NCI-H187 treated with DMSO at 0.1 percent for 48 hours (cell line): ENCODE data around the gene PSMD8.
A peak's percentile ranks its signal among the peaks of the same experiment; 100 is the strongest.
"Not testable (repeated sequence)": the region's sequence is repeated elsewhere in the genome, so short reads cannot be mapped to it uniquely, and the experiment has no call there.

Source experiments
- DNase-seq: peaks from one replicate; lab custom pipeline; 2025; lab: John Stamatoyannopoulos, UW

PSMD8 gene

GRCh38 chr19:38387550-38388348, 13.4 kb downstream of the PSMD8 start, which contains the start of gene GGN:
Gene GGN (minus strand): TSS chr19:38388034. CDS start chr19:38387261, 773 bp downstream.
- DNase-seq: peak; percentile 88

DNA sequence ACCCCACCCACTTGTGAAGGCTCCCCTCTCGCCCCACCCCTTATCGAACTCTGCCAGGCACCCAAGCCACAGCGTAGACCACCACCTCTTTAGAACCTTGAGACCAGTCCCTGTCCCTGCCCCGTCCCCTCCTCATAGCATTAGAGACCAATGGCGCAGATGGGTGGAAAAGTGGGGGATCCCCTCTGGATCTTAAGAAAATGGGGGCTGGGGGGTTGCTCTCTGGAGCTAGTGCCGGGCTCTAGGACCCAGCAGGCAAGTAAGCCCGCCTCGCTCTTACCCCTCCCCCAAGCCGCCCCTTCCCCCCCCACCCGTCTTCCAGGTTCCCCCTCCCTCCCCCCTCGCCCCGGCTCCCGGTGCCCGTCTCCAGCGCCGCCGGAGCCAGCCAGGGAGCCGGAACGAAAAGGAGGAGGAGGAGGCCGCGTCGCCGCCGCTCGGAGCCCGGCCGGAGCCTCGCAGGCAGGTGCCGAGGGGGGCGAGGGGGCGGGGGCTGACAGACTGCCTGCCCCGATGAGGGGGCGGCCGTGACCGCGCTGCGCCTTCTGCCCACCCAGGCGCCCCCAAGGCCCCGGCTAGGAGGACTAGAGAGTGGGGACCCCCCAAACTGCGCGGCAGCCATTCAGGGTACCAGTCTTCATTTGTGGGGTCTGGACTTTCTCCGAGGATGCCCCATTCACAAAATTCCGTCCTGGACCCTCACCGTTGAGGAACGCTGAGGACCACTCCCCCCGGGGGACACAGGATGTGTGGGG, 14.2 kb downstream of the PSMD8 start, which contains the start of gene SPRED3:
Gene SPRED3, plus strand, starts transcription at position 349 of the 752 bp plus-strand sequence. CDS start 1,606 bp downstream, outside the sequence.
- DNase-seq: no peak

GRCh38 chr19:38389101-38389925, 14.9 kb downstream of the PSMD8 start:
- DNase-seq: no peak

GRCh38 chr19:38389957-38390924, 15.9 kb downstream of the PSMD8 start:
- no peak for DNase-seq

DNA sequence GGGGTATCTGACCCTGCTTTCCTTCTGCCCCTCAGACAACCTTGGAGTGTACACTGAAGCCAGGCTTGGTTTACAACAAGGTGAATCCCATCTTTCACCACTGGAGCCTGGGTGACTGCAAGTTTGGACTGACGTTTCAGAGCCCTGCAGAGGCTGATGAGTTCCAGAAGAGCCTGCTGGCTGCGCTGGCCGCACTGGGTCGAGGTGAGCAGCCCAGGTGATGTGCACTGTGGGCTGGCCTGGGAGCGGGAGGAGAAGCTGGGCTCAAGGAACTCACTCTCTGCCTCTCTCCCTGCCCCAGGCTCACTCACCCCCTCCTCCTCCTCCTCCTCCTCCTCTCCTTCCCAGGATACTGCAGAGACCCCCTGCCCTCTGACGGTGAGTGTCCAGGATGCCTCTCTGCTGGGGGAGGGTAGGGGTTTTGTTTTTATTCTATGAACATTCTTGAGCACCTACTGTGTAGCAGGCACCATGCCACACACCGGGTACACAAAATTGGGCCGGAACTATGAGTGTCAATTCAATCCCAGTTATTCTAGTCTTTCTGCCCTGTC, 17.6 kb downstream of the PSMD8 start:
- no peak for DNase-seq

DNA sequence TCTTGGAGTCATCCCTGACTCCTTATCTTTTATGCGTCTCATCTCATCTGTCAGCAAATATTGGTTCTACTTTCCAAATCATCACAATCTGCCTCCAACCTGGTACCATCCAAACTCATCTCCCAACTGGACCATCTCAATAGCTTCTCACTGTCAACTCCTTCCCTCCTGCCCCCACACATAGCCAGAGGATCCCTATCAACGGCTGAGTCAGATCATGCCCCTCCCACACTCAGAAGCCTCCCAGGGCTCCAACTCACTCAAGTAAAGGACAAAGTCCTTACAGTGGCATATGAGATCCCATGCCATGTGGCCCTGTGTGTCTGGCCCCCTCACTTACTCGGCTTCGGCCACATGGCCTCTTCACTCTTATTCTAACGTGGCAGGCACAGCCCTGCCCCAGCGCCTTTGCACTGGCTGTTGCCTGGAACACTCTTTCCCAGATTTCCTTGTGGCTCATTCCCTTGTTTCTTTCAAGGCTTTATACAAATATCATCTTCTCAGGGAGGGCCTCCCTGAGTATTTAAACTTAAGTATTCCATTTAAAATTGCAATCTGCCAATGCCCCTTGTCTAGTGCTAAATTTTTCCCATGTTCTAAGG, 18.4 kb downstream of the PSMD8 start:
- DNase-seq: no peak

DNA sequence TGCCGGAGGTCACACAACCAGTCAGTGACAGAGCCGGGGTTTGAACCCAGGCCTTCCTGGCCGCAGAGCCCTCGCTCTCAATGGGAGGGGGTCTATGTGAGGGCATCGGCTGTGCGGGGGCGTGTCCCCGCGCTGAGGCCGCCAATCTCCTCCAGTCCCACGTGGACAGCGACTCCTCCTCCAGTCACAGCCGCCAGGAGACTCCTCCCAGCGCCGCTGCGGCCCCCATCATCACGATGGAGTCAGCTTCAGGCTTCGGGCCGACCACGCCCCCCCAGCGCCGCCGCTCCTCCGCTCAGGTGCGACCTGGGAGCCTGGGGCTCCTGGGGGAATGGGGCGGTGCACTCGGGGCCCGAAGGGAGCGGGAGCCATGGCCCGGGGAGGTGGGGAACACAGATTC, 20.1 kb downstream of the PSMD8 start:
- no peak for DNase-seq

DNA sequence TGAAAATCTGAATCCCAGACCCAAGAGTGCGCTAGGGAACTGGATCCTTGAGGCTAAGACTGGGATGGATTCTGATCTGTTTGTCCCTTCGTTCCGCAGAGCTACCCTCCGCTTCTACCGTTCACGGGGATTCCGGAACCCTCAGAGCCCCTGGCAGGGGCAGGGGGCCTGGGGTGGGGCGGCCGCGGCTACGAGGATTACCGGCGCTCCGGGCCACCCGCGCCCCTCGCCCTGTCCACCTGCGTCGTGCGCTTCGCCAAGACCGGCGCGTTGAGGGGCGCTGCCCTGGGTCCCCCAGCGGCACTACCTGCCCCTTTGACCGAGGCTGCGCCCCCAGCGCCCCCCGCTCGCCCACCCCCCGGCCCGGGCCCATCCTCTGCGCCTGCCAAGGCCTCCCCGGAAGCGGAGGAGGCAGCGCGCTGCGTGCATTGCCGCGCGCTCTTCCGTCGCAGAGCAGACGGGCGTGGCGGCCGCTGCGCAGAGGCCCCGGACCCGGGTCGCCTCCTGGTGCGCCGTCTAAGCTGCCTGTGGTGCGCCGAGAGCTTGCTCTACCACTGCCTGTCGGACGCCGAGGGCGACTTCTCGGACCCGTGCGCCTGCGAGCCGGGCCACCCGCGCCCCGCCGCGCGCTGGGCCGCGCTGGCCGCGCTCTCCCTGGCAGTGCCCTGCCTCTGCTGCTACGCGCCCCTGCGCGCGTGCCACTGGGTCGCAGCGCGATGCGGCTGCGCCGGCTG, 21.2 kb downstream of the PSMD8 start:
- no peak for DNase-seq

DNA sequence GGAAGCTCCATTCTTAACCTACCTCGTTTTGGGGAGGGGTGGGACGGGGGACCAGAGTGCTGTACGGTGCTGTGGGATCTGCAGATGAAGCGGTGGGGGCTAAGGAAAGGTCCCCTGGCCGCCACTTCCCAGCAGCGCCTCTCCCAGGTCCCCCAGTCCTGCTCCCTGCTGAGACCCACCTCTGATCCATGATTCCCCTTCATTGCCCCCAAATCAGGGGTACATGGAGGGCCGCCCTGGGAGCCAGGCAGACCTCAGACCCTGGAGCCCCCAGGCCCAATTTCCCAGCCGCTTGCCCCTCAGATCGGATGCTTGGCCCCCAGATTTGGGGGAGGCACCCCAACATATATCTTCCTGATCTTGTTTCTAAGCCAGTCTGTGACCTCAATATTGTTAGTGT, 24.7 kb downstream of the PSMD8 start:
- no peak for DNase-seq

DNA sequence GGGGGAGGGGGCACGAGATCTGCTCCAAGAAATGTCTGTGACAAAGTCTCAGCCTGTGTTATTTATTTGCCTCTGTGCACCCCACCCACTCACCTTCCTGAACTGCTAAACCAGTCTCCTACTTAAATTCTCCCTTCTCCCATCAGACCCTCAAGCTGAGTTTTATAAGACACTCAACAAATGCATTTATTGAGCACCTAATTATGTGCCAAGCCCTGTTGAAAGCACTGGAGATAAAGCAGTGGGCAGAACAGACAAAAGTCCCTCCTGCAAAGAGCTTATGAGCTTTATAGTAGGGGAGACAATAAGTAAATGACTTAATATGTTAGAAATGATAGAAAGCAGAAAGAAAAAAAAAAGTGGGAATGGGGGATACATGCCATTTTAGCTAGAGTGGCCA, 25.2 kb downstream of the PSMD8 start:
- DNase-seq: no peak

GRCh38 chr19:38400361-38400760, 26.0 kb downstream of the PSMD8 start:
- no peak for DNase-seq

GRCh38 chr19:38401148-38401547, 26.8 kb downstream of the PSMD8 start:
- DNase-seq: no peak

DNA sequence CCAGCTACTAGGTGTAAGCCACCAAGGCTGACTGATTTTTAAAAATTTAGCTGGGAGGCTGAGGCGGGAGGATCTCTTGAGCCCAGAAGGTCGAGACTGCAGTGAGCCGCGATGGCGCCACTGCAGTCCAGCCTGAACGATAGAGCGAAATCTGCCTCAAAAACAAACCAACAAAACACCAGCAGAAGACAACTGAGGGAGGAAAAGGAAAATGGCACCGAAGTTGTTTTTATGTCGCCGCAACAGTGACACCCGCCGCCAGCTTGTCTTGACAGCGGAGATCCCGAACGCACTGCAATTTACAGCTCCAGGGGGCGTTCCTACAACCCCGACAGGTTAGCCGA, 28.2 kb downstream of the PSMD8 start:
- no peak for DNase-seq

GRCh38 chr19:38402967-38403674, 28.8 kb downstream of the PSMD8 start, which contains the start of gene FAM98C:
Gene FAM98C (plus strand): TSS chr19:38403093. CDS start chr19:38403154, 61 bp downstream.
- DNase-seq: peak; percentile 85

DNA sequence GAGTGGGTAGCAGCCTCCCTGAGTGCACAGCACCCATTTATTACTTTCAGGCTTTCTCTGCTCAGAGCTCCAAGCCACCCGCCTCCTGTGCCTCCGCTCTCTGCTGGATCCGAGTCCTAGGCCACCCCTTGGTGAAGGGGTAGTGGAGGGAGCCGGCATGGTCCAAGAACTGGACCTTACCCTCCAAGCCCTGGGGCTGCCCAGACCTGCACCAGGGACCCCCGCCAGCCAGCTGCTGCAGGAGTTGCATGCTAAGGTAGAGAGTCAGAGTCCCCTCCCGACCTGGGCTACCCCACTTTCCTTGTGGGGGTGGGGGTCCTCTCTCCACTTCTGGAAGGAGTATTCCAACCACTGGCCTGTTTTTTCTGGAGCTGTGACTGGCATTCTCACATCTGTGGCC, 30.5 kb downstream of the PSMD8 start:
- DNase-seq: no peak

DNA sequence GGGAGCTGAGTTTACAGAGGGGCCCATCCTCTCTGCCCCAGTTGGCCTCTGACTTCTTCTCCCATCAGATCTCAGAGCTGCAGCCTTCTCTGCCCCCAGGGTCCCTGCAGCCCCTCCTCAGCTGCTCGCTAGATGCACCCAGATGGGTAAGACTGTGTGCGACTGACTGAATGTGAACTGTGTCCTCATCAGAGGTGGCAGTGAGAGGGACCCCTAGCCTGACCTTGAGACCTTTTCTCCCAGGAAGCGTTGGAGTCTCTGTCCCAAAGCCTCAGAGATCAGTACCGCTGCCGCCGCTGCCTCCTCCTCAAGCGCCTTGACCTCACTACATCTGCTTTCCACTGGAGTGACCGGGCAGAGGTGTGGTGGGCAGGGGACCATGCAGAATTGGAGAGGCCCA, 30.9 kb downstream of the PSMD8 start:
- DNase-seq: no peak

- DNase-seq: no peak
These were observed 35.3 kb downstream of the PSMD8 start for GRCh38 chr19:38409631-38410133.

GRCh38 chr19:38410407-38410806, 36.0 kb downstream of the PSMD8 start:
- not testable (repeated sequence) for DNase-seq
